IMR-90 (cell line): ENCODE measurements around the gene C3orf52. TPM values are rescaled to one million over a fixed set of nuclear protein-coding genes. Genes with fewer than 3 reads are reported as not detected.

ENCODE experiments used
- ATAC-seq: fragments of 200-7000 bp; cut with Tn5 transposase; 2 replicates; pipeline ENCODE4 v1.9.1; 2020; ENCODE audit warnings: low read depth, mild to moderate bottlenecking, moderate library complexity
- BruUV-seq: library from RNA; stranded (reverse); fragments of 400-500 nt; replicated peaks from 2 replicates; lab custom pipeline; 2021; lab: Mats Ljungman, UMichigan
- CTCF ChIA-PET: fragments of 300-600 bp; formaldehyde crosslinking; extraction: SDS; loops from one replicate; lab custom pipeline; 2021; ENCODE audit warnings: antibody characterized with exemption; lab: Yijun Ruan, JAX
- POLR2A ChIA-PET: fragments of 300-600 bp; sonication (Branson Sonifier 250); formaldehyde crosslinking; loops from one replicate; lab custom pipeline; 2022; ENCODE audit warnings: antibody characterized with exemption; ENCODE audit not compliant: unreplicated experiment; lab: Charles Lee
- DNase-seq: peaks from one replicate; pipeline ENCODE4 v3.0.0; 2013
- H2AFZ ChIP-seq: replicated peaks from 2 replicates; pipeline ENCODE3; 2013; ENCODE audit warnings: low read length, mild to moderate bottlenecking; ENCODE audit not compliant: poor library complexity
- H2AK5ac ChIP-seq: 2 replicates; pipeline ENCODE4 v1.6.1; 2013; ENCODE audit warnings: low read depth, low read length, inconsistent platforms
- H2AK9ac ChIP-seq: replicated peaks from 2 replicates; pipeline ENCODE3; 2013; ENCODE audit warnings: mild to moderate bottlenecking, low read depth, low read length, moderate library complexity; ENCODE audit not compliant: poor library complexity
- H2BK120ac ChIP-seq: 2 replicates; pipeline ENCODE4 v1.6.1; 2013; ENCODE audit warnings: low read depth, low read length, inconsistent platforms
- H2BK15ac ChIP-seq: 3 replicates; pipeline ENCODE4 v1.6.1; 2013; ENCODE audit warnings: low read depth, low read length, inconsistent platforms
- H2BK20ac ChIP-seq: 2 replicates; pipeline ENCODE4 v1.6.1; 2013; ENCODE audit warnings: low read depth, mild to moderate bottlenecking, inconsistent platforms, low read length, moderate library complexity
- H2BK5ac ChIP-seq: 2 replicates; pipeline ENCODE4 v1.6.1; 2013; ENCODE audit warnings: mild to moderate bottlenecking, low read depth, low read length, inconsistent platforms; ENCODE audit not compliant: poor library complexity, severe bottlenecking
- H3K14ac ChIP-seq: replicated peaks from 2 replicates; pipeline ENCODE4 v1.6.1; 2013; ENCODE audit warnings: low read depth, low read length, inconsistent platforms
- H3K18ac ChIP-seq: 2 replicates; pipeline ENCODE4 v1.6.1; 2013; ENCODE audit warnings: low read depth, low read length, control low read depth
- H3K23ac ChIP-seq: 2 replicates; pipeline ENCODE4 v1.6.1; 2013; ENCODE audit warnings: low read depth, low read length, inconsistent platforms
- H3K27ac ChIP-seq: 2 replicates; pipeline ENCODE4 v1.5.1; 2013; ENCODE audit warnings: mild to moderate bottlenecking, control low read depth, low read length; ENCODE audit not compliant: insufficient read depth
- H3K27me3 ChIP-seq: 2 replicates; pipeline ENCODE4 v1.6.1; 2013; ENCODE audit warnings: low read length; ENCODE audit not compliant: control insufficient read depth, insufficient read depth
- H3K36me3 ChIP-seq: 2 replicates; pipeline ENCODE4 v1.6.1; 2013; ENCODE audit warnings: low read length, mixed read lengths; ENCODE audit not compliant: control insufficient read depth, insufficient read depth
- H3K4ac ChIP-seq: 2 replicates; pipeline ENCODE4 v1.6.1; 2013; ENCODE audit warnings: low read depth, low read length, inconsistent platforms
- H3K4me1 ChIP-seq: 2 replicates; pipeline ENCODE4 v1.6.1; 2013; ENCODE audit warnings: low read length, mixed read lengths; ENCODE audit not compliant: control insufficient read depth, insufficient read depth
- H3K4me2 ChIP-seq: 2 replicates; pipeline ENCODE4 v1.6.1; 2013; ENCODE audit warnings: low read depth, mild to moderate bottlenecking, control low read depth, low read length, moderate library complexity
- H3K4me3 ChIP-seq: 2 replicates; pipeline ENCODE4 v1.5.1; 2013; ENCODE audit warnings: low read depth, mild to moderate bottlenecking, control low read depth, low read length, moderate library complexity; ENCODE audit not compliant: insufficient read depth
- H3K56ac ChIP-seq: 2 replicates; pipeline ENCODE4 v1.6.1; 2013; ENCODE audit warnings: low read length, inconsistent platforms; ENCODE audit not compliant: insufficient read depth; ENCODE audit errors: extremely low read depth
- H3K79me1 ChIP-seq, 2 experiments: 2 replicates each; pipeline ENCODE4 v1.6.1; 2013; ENCODE audit warnings: low read length in 2 of 2, inconsistent platforms in 1 of 2, low read depth in 1 of 2
- H3K9ac ChIP-seq: 2 replicates; pipeline ENCODE4 v1.6.1; 2013; ENCODE audit warnings: low read depth, low read length, control low read depth
- H3K9me1 ChIP-seq: 2 replicates; pipeline ENCODE4 v1.6.1; 2013; ENCODE audit warnings: low read length, inconsistent platforms; ENCODE audit not compliant: insufficient read depth
- H3K9me3 ChIP-seq: 2 replicates; pipeline ENCODE4 v1.6.1; 2013; ENCODE audit warnings: low read length; ENCODE audit not compliant: control insufficient read depth, insufficient read depth
- H4K20me1 ChIP-seq: 2 replicates; pipeline ENCODE4 v1.6.1; 2013; ENCODE audit warnings: low read length, inconsistent platforms; ENCODE audit not compliant: insufficient read depth
- H4K5ac ChIP-seq: 2 replicates; pipeline ENCODE4 v1.6.1; 2013; ENCODE audit warnings: mild to moderate bottlenecking, low read depth, low read length, control low read depth
- H4K8ac ChIP-seq, 2 experiments: 2 replicates each; pipeline ENCODE4 v1.6.1; 2013; ENCODE audit warnings: low read depth in 2 of 2, low read length in 2 of 2, control low read depth in 1 of 2, inconsistent platforms in 1 of 2
- H4K91ac ChIP-seq: 2 replicates; pipeline ENCODE4 v1.6.1; 2013; ENCODE audit warnings: low read depth, low read length, inconsistent platforms; ENCODE audit not compliant: insufficient read depth
- BHLHE40 ChIP-seq: fragments of 150-350 bp; IDR thresholded peaks from 2 replicates; pipeline ENCODE4 v1.6.1; 2016; ENCODE audit warnings: mild to moderate bottlenecking, low read depth, low read length
- CEBPB ChIP-seq: IDR thresholded peaks from 2 replicates; pipeline ENCODE4 v1.6.1; 2012; ENCODE audit warnings: low read depth, low read length, improper control_type of control experiment
- CHD1 ChIP-seq: IDR thresholded peaks from 2 replicates; pipeline ENCODE4 v1.6.1; 2012; ENCODE audit warnings: low read depth, low read length, improper control_type of control experiment
- FOS ChIP-seq: fragments of 150-350 bp; IDR thresholded peaks from 2 replicates; pipeline ENCODE4 v1.6.1; 2016; ENCODE audit warnings: low read depth, low read length
- MAFK ChIP-seq: IDR thresholded peaks from 2 replicates; pipeline ENCODE4 v1.6.1; 2012; ENCODE audit warnings: low read depth, low read length, improper control_type of control experiment
- MAZ ChIP-seq: IDR thresholded peaks from 2 replicates; pipeline ENCODE4 v1.6.1; 2012; ENCODE audit warnings: low read depth, mild to moderate bottlenecking, low read length, improper control_type of control experiment, moderate library complexity, borderline replicate concordance
- MXI1 ChIP-seq: IDR thresholded peaks from 2 replicates; pipeline ENCODE4 v1.6.1; 2012; ENCODE audit warnings: low read depth, mild to moderate bottlenecking, low read length, moderate library complexity, borderline replicate concordance
- NFE2L2 ChIP-seq: fragments of 150-350 bp; IDR thresholded peaks from 2 replicates; pipeline ENCODE4 v1.6.1; 2016; ENCODE audit warnings: low read depth, mild to moderate bottlenecking, low read length
- POLR2A ChIP-seq: IDR thresholded peaks from 2 replicates; pipeline ENCODE4 v1.6.1; 2012; ENCODE audit warnings: mild to moderate bottlenecking, low read depth, low read length
- RAD21 ChIP-seq: IDR thresholded peaks from 2 replicates; pipeline ENCODE4 v1.6.1; 2012; ENCODE audit warnings: low read length, improper control_type of control experiment
- RCOR1 ChIP-seq: IDR thresholded peaks from 2 replicates; pipeline ENCODE4 v1.6.1; 2012; ENCODE audit warnings: mild to moderate bottlenecking, low read length, improper control_type of control experiment; ENCODE audit not compliant: insufficient replicate concordance
- RFX5 ChIP-seq: IDR thresholded peaks from 2 replicates; pipeline ENCODE4 v1.8.0; 2012; ENCODE audit warnings: low read depth, mild to moderate bottlenecking, low read length, moderate library complexity
- SMC3 ChIP-seq: fragments of 150-350 bp; IDR thresholded peaks from 2 replicates; pipeline ENCODE4 v1.6.1; 2016; ENCODE audit warnings: low read depth, mild to moderate bottlenecking, antibody characterized with exemption, low read length, moderate library complexity
- WGBS, 2 experiments: methylation state at CpG; one replicate each; pipeline versions ENCODE4 v1.1.5 to v1.1.7; 2013; ENCODE audit warnings: missing lambda C conversion rate in 2 of 2; ENCODE audit not compliant: insufficient read length in 1 of 2; ENCODE audit errors: extremely low coverage in 2 of 2; 5-methylcytosine and 5-hydroxymethylcytosine counted together
- dilution Hi-C: fragments of 300-500 bp; cut with HindIII; formaldehyde crosslinking; loops from one replicate; pipeline ENCODE4 v1.14.3; 2018; ENCODE audit warnings: low sequenced_read_pairs; ENCODE audit not compliant: unreplicated experiment
- in situ Hi-C: fragments of 300-500 bp; cut with MboI; formaldehyde crosslinking; loops from 3 replicates; pipeline ENCODE4 v1.14.3; 2019; ENCODE audit warnings: low sequenced_read_pairs, inconsistent platforms, mixed read lengths
- intact Hi-C: fragments of 100-400 bp; cut with micrococcal nuclease; formaldehyde crosslinking; loops from 2 replicates; pipeline ENCODE4 v1.10.0; 2022
- polyA plus RNA-seq, 3 experiments: library from polyadenylated mRNA; depleted of rRNA; stranded (reverse); fragments of >200 nt; gene quantifications; 2 replicates each; pipeline ENCODE4 v1.2.3, GENCODE V29; 2012; ENCODE audit warnings: low replicate concordance in 1 of 3
- total RNA-seq: library from RNA; depleted of rRNA; stranded (reverse); fragments of >200 nt; gene quantifications from 2 replicates; pipeline ENCODE4 v1.2.3, GENCODE V29; 2012
- TF ChIP-seq, protein P1 (sequence below): fragments of 150-350 bp; IDR thresholded peaks from 2 replicates; pipeline ENCODE4 v1.6.1; 2016; ENCODE audit warnings: low read depth, mild to moderate bottlenecking, low read length, moderate library complexity, borderline replicate concordance
- TF ChIP-seq, protein P2 (sequence below): conservative IDR thresholded peaks from 2 replicates; pipeline ENCODE4 v1.5.1; 2012; ENCODE audit warnings: mild to moderate bottlenecking, low read depth, low read length, improper control_type of control experiment
- TF ChIP-seq, protein P3 (sequence below): fragments of 150-350 bp; IDR thresholded peaks from 2 replicates; pipeline ENCODE4 v1.6.1; 2017; ENCODE audit warnings: mild to moderate bottlenecking, antibody characterized with exemption, low read length, low read depth

The C3orf52 gene
- total and polyA plus RNA-seq, 2 of the 4 experiments (the other 2 are of a cell fraction), result 7.5 to 12.5 TPM

GRCh38 chr3:112097378-112097777 is 11.2 kb downstream of the C3orf52 start:
- CTCF ChIA-PET, result interaction anchor here (0.5 to 1.0 kb wide), 2 partner anchors 14 to 1032 kb away, joined by 4 to 7 read pairs; no protein-coding TSS in a partner anchor
- H3K9me3 ChIP-seq, result peaks cover 3% of the 10 kb centered on the region; the same call in 1 of the 2 replicates
- H3K56ac ChIP-seq, result no peak overlapping the region
- no peak overlapping the region for H2BK120ac ChIP-seq
- no peaks in the 10 kb centered on the region for H4K20me1 ChIP-seq
- H2AFZ ChIP-seq, result no peak overlapping the region
- dilution Hi-C loops, result no loop called here
- H3K9ac ChIP-seq, result no peak overlapping the region
- in situ Hi-C loops, result no loop called here
- peak overlapping the region; percentile 71 for H2BK5ac ChIP-seq
- H2BK20ac ChIP-seq, result no peak overlapping the region
- no peak overlapping the region for H2AK9ac ChIP-seq
- H3K14ac ChIP-seq, result no peak overlapping the region
- ATAC-seq, result peak; percentile 79
- H2BK15ac ChIP-seq, result no peak overlapping the region
- peaks cover 18% of the 10 kb centered on the region for H3K9me1 ChIP-seq
- H3K27ac ChIP-seq, result no peak overlapping the region
- no peaks in the 10 kb centered on the region for H3K36me3 ChIP-seq
- intact Hi-C loops, result no loop called here
- WGBS, 2 experiments, result no CpG with 5 or more reads among the region's 4 CpGs
- H3K27me3 ChIP-seq, result no peaks in the 10 kb centered on the region
- H2AK5ac ChIP-seq, result no peak overlapping the region
- H3K79me1 ChIP-seq, result peaks cover 12 to 60% of the 10 kb centered on the region in 2 experiments
- H4K91ac ChIP-seq, result no peak overlapping the region
- no peak overlapping the region for H3K4me3 ChIP-seq
- no peak overlapping the region for H3K23ac ChIP-seq
- no peak overlapping the region for H4K8ac ChIP-seq
- no TSS peak for BruUV-seq
- peaks cover 14% of the 10 kb centered on the region for H3K4me1 ChIP-seq
- POLR2A ChIA-PET, result interaction anchor here (1.1 kb wide), 1 partner anchor 11 kb away, joined by 3 read pairs; no protein-coding TSS in a partner anchor
- TF ChIP-seq RFX5 (no peak), FOS (peak; percentile 92), CEBPB (peak; percentile 58), BHLHE40 (peak; percentile 55; the same call in 1 of the 2 replicates), RCOR1 (no peak), MXI1 (no peak), CHD1 (no peak), MAFK (peak; percentile 42; the same call in 1 of the 2 replicates), POLR2A (no peak), NFE2L2 (no peak), MAZ (0 out of 2 replicates have a peak, but pooled peaks have one; percentile 20), RAD21 (no peak), SMC3 (no peak)
- TF ChIP-seq, protein P1, sequence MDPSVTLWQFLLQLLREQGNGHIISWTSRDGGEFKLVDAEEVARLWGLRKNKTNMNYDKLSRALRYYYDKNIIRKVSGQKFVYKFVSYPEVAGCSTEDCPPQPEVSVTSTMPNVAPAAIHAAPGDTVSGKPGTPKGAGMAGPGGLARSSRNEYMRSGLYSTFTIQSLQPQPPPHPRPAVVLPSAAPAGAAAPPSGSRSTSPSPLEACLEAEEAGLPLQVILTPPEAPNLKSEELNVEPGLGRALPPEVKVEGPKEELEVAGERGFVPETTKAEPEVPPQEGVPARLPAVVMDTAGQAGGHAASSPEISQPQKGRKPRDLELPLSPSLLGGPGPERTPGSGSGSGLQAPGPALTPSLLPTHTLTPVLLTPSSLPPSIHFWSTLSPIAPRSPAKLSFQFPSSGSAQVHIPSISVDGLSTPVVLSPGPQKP, result no peak
- TF ChIP-seq, protein P2, sequence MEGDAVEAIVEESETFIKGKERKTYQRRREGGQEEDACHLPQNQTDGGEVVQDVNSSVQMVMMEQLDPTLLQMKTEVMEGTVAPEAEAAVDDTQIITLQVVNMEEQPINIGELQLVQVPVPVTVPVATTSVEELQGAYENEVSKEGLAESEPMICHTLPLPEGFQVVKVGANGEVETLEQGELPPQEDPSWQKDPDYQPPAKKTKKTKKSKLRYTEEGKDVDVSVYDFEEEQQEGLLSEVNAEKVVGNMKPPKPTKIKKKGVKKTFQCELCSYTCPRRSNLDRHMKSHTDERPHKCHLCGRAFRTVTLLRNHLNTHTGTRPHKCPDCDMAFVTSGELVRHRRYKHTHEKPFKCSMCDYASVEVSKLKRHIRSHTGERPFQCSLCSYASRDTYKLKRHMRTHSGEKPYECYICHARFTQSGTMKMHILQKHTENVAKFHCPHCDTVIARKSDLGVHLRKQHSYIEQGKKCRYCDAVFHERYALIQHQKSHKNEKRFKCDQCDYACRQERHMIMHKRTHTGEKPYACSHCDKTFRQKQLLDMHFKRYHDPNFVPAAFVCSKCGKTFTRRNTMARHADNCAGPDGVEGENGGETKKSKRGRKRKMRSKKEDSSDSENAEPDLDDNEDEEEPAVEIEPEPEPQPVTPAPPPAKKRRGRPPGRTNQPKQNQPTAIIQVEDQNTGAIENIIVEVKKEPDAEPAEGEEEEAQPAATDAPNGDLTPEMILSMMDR, result no peak
- TF ChIP-seq, protein P3, sequence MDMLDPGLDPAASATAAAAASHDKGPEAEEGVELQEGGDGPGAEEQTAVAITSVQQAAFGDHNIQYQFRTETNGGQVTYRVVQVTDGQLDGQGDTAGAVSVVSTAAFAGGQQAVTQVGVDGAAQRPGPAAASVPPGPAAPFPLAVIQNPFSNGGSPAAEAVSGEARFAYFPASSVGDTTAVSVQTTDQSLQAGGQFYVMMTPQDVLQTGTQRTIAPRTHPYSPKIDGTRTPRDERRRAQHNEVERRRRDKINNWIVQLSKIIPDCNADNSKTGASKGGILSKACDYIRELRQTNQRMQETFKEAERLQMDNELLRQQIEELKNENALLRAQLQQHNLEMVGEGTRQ, result no peak
- no peak overlapping the region for H3K18ac ChIP-seq
- H3K4me2 ChIP-seq, result no peak overlapping the region
- H4K5ac ChIP-seq, result no peak overlapping the region
- peak; percentile 100 for DNase-seq
- H3K4ac ChIP-seq, result no peak overlapping the region
